GM18907 (cell line): ENCODE data around the gene MUC22.

ENCODE experiments used
- ATAC-seq: cut with Tn5 transposase; IDR thresholded peaks from one replicate; pipeline ENCODE4 v1.9.1; 2021; ENCODE audit warnings: mild to moderate bottlenecking, moderate library complexity; ENCODE audit not compliant: unreplicated experiment

MUC22 gene

GRCh38 chr6:31075528-31075927 is 65.3 kb downstream of the MUC22 start:
- ATAC-seq, result no peak

GRCh38 chr6:31076611-31077010 is 66.3 kb downstream of the MUC22 start:
- ATAC-seq, result no peak

GRCh38 chr6:31079656-31080261 is 69.5 kb downstream of the MUC22 start:
- ATAC-seq, result no peak

- ATAC-seq, result no peak
Observed at GRCh38 chr6:31081872-31082271, 71.6 kb downstream of the MUC22 start.

- ATAC-seq, result no peak
Observed at GRCh38 chr6:31083742-31084354, 73.6 kb downstream of the MUC22 start.
